Spleen (tissue), 7 donors: Measurements from ENCODE around the gene SLC26A2.

ENCODE experiments used
- CTCF ChIP-seq, 11 experiments: fragments of 200-600 bp in 7 of 11; fragments of 450-650 bp in 4 of 11; sonication (generic) in 4 of 11; IDR thresholded peaks in 8 of 11; conservative IDR thresholded peaks in 3 of 11; 1 replicate in 7 of 11; 2 replicates in 4 of 11; pipeline versions ENCODE4 v1.4.0 to v1.8.0; 2016 to 2021; ENCODE audit warnings: antibody characterized with exemption in 11 of 11, inconsistent platforms in 4 of 11, mild to moderate bottlenecking in 1 of 11
- POLR2AphosphoS5 ChIP-seq, 3 donors: sonication (generic); formaldehyde crosslinking; IDR thresholded peaks; one replicate each; pipeline ENCODE4 v1.5.1; 2017; ENCODE audit warnings: antibody characterized with exemption in 3 of 3
- donor health status: DM: no; HTN: no; CAD: no; lungs with moderate emphysema.
- donor health status: DM: no; HTN: no; CAD: no.
- donor health status: DM: no; HTN: no; CAD: no.

- TF ChIP-seq CTCF (IDR thresholded peaks at IDR 0.05 in 8 of 11, conservative IDR thresholded peaks at IDR 0.05 in 3 of 11) (no peak), POLR2AphosphoS5 (IDR thresholded peaks at IDR 0.05) (no peak)
Observed at GRCh38 chr5:150026682-150027172, 66.2 kb downstream of the SLC26A2 start.
